Sigmoid colon (tissue), 4 donors: ENCODE measurements around the gene SPON1.

ENCODE experiments used
- POLR2A ChIP-seq, 2 donors: fragments of 450-650 bp; IDR thresholded peaks; one replicate each; pipeline ENCODE4 v1.6.1; 2016; ENCODE audit warnings: antibody characterized with exemption in 2 of 2, mild to moderate bottlenecking in 2 of 2, moderate library complexity in 2 of 2
- POLR2AphosphoS5 ChIP-seq, 4 donors: sonication (generic); formaldehyde crosslinking; IDR thresholded peaks; one replicate each; pipeline ENCODE4 v1.6.1; 2017; ENCODE audit warnings: antibody characterized with exemption in 4 of 4
- TF ChIP-seq, protein P1 (sequence below), 4 experiments: fragments of 450-650 bp in 3 of 4; fragments of 200-600 bp in 1 of 4; IDR thresholded peaks; one replicate each; pipeline ENCODE4 v1.5.1; 2016 to 2019; ENCODE audit warnings: antibody characterized with exemption in 4 of 4, mild to moderate bottlenecking in 3 of 4, moderate library complexity in 2 of 4

DNA sequence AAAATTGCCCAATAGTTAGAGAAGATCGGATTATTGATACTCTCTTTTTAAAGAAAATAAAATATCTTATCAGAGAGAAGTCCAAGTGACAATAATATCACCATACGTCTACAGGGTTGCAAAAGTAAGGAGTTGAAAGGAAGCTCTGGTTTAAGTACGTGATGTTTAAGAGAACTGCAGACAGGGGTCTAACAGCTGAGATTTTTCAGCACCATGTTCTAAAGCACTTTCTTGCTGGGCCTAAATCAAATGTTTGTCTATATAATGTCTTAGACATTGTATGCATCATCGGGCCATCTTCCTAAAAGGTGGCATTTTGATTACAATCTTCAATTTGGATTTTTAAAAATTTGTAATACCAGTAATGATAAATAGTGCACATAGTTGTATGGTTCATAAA, 263.1 kb downstream of the SPON1 start:
- TF ChIP-seq POLR2AphosphoS5 (IDR thresholded peaks at IDR 0.05) (no peak), POLR2A (IDR thresholded peaks at IDR 0.05) (no peak)
- TF ChIP-seq, protein P1, sequence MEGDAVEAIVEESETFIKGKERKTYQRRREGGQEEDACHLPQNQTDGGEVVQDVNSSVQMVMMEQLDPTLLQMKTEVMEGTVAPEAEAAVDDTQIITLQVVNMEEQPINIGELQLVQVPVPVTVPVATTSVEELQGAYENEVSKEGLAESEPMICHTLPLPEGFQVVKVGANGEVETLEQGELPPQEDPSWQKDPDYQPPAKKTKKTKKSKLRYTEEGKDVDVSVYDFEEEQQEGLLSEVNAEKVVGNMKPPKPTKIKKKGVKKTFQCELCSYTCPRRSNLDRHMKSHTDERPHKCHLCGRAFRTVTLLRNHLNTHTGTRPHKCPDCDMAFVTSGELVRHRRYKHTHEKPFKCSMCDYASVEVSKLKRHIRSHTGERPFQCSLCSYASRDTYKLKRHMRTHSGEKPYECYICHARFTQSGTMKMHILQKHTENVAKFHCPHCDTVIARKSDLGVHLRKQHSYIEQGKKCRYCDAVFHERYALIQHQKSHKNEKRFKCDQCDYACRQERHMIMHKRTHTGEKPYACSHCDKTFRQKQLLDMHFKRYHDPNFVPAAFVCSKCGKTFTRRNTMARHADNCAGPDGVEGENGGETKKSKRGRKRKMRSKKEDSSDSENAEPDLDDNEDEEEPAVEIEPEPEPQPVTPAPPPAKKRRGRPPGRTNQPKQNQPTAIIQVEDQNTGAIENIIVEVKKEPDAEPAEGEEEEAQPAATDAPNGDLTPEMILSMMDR (IDR thresholded peaks at IDR 0.05) = no peak
